ENCODE measurements around the gene FGF19. TPM values are rescaled to one million over a fixed set of nuclear protein-coding genes. Genes with fewer than 3 reads are reported as not detected.

Gene FGF19
- total RNA-seq, 6 experiments from 2014 or later: 0.18 TPM; not detected in 5

GRCh38 chr11:69716891-69717747, 13.3 kb upstream of the FGF19 start:
- DNase-seq: no peak
- Histone ChIP-seq H3K36me3 (no peaks in the 10 kb centered on the region), H3K27ac (no peak overlapping the region), H3K4me1 (no peaks in the 10 kb centered on the region), H3K9me3 (no peaks in the 10 kb centered on the region), H3K4me3 (no peak overlapping the region), H3K27me3 (no peaks in the 10 kb centered on the region)
- no peak for TF ChIP-seq POLR2A (IDR thresholded peaks at IDR 0.05)
- TF ChIP-seq, protein P1, sequence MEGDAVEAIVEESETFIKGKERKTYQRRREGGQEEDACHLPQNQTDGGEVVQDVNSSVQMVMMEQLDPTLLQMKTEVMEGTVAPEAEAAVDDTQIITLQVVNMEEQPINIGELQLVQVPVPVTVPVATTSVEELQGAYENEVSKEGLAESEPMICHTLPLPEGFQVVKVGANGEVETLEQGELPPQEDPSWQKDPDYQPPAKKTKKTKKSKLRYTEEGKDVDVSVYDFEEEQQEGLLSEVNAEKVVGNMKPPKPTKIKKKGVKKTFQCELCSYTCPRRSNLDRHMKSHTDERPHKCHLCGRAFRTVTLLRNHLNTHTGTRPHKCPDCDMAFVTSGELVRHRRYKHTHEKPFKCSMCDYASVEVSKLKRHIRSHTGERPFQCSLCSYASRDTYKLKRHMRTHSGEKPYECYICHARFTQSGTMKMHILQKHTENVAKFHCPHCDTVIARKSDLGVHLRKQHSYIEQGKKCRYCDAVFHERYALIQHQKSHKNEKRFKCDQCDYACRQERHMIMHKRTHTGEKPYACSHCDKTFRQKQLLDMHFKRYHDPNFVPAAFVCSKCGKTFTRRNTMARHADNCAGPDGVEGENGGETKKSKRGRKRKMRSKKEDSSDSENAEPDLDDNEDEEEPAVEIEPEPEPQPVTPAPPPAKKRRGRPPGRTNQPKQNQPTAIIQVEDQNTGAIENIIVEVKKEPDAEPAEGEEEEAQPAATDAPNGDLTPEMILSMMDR (IDR thresholded peaks at IDR 0.05): no peak
- 33% methylated on average over 3 of the region's 6 CpGs for WGBS (ENCODE audit: insufficient coverage, low coverage, low lambda C conversion rate, missing lambda C conversion rate)
- intact Hi-C loops (cut with DNase I): loop anchor here (10.0 kb wide), 2 partner anchors 168 to 478 kb away; no protein-coding TSS in a partner anchor
- no peak for ATAC-seq

- Histone ChIP-seq H3K27ac (no peak overlapping the region), H3K4me3 (no peak overlapping the region), H3K36me3 (no peaks in the 10 kb centered on the region), H3K9me3 (no peaks in the 10 kb centered on the region), H3K4me1 (no peaks in the 10 kb centered on the region), H3K27me3 (no peaks in the 10 kb centered on the region)
- no peak for ATAC-seq
- 89% methylated on average over 3 of the region's 11 CpGs for WGBS (ENCODE audit: insufficient coverage, low coverage, low lambda C conversion rate, missing lambda C conversion rate)
- DNase-seq: no peak
- TF ChIP-seq, protein P1 (IDR thresholded peaks at IDR 0.05): no peak
- no peak for TF ChIP-seq POLR2A (IDR thresholded peaks at IDR 0.05)
- intact Hi-C loops (cut with DNase I): loop anchor here (10.0 kb wide), 2 partner anchors 169 to 479 kb away; no protein-coding TSS in a partner anchor
Observed at GRCh38 chr11:69716099-69716498, 12.3 kb upstream of the FGF19 start.

DNA sequence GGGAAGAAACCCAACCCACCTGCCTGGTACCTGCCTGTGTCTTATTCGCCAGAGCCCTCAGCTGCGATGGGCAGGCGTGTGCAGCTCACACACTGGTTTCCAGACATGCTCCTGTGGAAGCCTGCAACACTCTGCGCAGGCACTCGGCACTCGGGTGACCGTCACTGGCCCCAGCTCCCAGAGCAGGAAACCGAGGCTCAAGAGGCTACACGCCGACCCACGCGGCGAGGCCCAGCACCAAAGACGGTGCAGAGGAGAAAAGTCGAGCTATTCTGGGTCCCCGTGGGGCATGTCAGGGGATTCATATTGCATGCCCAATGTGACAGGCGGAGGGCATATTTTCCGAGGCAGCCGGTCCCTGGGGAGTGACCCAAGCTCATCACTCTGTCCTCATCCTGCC, 11.6 kb upstream of the FGF19 start:
- H3K27me3 ChIP-seq: no peaks in the 10 kb centered on the region

DNA sequence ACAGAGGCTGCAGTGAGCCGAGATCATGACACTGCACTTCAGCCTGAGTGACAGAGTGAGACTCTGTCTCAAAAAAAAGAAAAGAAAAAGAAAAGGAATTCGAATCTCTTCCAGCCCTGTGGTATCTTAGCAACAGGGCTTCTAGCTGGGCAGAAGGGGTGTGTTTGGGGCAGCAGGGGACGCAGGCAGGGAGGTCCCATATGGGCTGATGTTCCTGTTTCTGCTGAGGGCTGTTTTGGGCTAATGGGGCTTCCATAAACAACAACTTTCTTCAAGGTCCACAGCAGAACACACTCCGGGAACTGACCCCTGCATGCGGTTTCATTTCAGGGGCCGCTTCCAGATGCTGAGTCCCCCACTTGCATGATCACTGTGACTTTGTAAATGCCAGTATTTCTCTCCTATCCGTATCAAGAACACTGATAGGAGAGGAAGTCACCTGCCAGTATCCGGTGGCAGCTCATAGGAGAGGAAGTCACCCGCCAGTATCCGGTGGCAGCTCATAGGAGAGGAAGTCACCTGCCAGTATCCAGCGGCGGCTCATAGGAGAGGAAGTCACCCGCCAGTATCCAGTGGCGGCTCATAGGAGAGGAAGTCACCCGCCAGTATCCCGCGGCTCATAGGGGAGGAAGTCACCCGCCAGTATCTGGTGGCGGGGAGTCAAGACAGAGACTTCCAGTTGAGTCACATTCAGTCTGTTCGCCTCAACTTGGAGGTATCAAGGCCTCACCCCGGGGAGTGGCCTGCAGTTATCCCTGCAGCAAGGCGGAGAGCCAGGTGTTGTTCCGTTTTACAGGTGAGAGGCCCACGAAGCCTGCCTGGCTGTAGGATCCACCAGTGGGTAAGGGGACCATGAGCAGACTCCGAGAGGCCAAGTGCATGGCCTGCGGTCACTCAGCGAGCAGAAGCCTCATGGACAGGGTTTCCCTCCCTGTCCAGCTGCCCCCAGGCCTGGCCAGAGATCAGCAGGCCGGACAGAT, 8.3 kb upstream of the FGF19 start:
- Histone ChIP-seq H3K36me3 (no peaks in the 10 kb centered on the region), H3K9me3 (no peaks in the 10 kb centered on the region), H3K4me1 (no peaks in the 10 kb centered on the region), H3K27me3 (no peaks in the 10 kb centered on the region), H3K27ac (no peak overlapping the region), H3K4me3 (no peak overlapping the region)
- TF ChIP-seq POLR2A (IDR thresholded peaks at IDR 0.05): no peak
- TF ChIP-seq, protein P1 (IDR thresholded peaks at IDR 0.05): no peak
- ATAC-seq (no peak), DNase-seq (no peak)
- intact Hi-C loops (cut with DNase I): loop anchor here (10.0 kb wide), 2 partner anchors 173 to 483 kb away; no protein-coding TSS in a partner anchor
- WGBS (ENCODE audit: insufficient coverage, low coverage, low lambda C conversion rate, missing lambda C conversion rate): 63% methylated on average over 13 of the region's 28 CpGs

More for the DNA sequence above, 11.6 kb upstream of the FGF19 start:
- H3K4me3 ChIP-seq: no peak overlapping the region
- 71% methylated on average over 12 of the region's 19 CpGs for WGBS (ENCODE audit: insufficient coverage, low coverage, low lambda C conversion rate, missing lambda C conversion rate)
- no peak for ATAC-seq
- DNase-seq: no peak
- H3K27ac ChIP-seq: no peak overlapping the region
- no peaks in the 10 kb centered on the region for H3K9me3 ChIP-seq
- TF ChIP-seq, protein P1 (IDR thresholded peaks at IDR 0.05): no peak
- no peak for TF ChIP-seq POLR2A (IDR thresholded peaks at IDR 0.05)
- H3K36me3 ChIP-seq: no peaks in the 10 kb centered on the region
- no peaks in the 10 kb centered on the region for H3K4me1 ChIP-seq
- intact Hi-C loops (cut with DNase I): loop anchor here (10.0 kb wide), 2 partner anchors 169 to 479 kb away; no protein-coding TSS in a partner anchor

Measured in right lobe of liver (tissue), 6 donors.